ENCODE data around the gene AADACL3.
"Not testable (repeated sequence)": the region's sequence is repeated elsewhere in the genome, so short reads cannot be mapped to it uniquely, and the experiment has no call there.

Gene AADACL3

GRCh38 chr1:12708396-12709090 lies 7.4 kb upstream of the AADACL3 start:
- TF ChIP-seq CTCF (IDR thresholded peaks at IDR 0.05; ENCODE audit: borderline replicate concordance, insufficient read depth, low read depth, low read length) = no peak
- no peak overlapping the region for H3K4me3 ChIP-seq (ENCODE audit: low read depth, low read length)

- TF ChIP-seq CTCF (IDR thresholded peaks at IDR 0.05; ENCODE audit: borderline replicate concordance, insufficient read depth, low read depth, low read length) = no peak
- no peak overlapping the region for H3K4me3 ChIP-seq (ENCODE audit: low read depth, low read length)
These were observed 6.8 kb upstream of the AADACL3 start for GRCh38 chr1:12709091-12709491.

- no peak for TF ChIP-seq CTCF (IDR thresholded peaks at IDR 0.05; ENCODE audit: borderline replicate concordance, insufficient read depth, low read depth, low read length)
- no peak overlapping the region for H3K4me3 ChIP-seq (ENCODE audit: low read depth, low read length)
These were observed 6.2 kb upstream of the AADACL3 start for GRCh38 chr1:12709696-12710095.

GRCh38 chr1:12711536-12711935 lies 4.4 kb upstream of the AADACL3 start:
- TF ChIP-seq CTCF (IDR thresholded peaks at IDR 0.05; ENCODE audit: borderline replicate concordance, insufficient read depth, low read depth, low read length) = no peak
- H3K4me3 ChIP-seq (ENCODE audit: low read depth, low read length) = no peak overlapping the region

- no peak for TF ChIP-seq CTCF (IDR thresholded peaks at IDR 0.05; ENCODE audit: borderline replicate concordance, insufficient read depth, low read depth, low read length)
- no peak overlapping the region for H3K4me3 ChIP-seq (ENCODE audit: low read depth, low read length)
These were observed 3.8 kb upstream of the AADACL3 start for GRCh38 chr1:12712076-12712475.

GRCh38 chr1:12712929-12713328 lies 3.0 kb upstream of the AADACL3 start:
- H3K4me3 ChIP-seq (ENCODE audit: low read depth, low read length) = no peak overlapping the region
- TF ChIP-seq CTCF (IDR thresholded peaks at IDR 0.05; ENCODE audit: borderline replicate concordance, insufficient read depth, low read depth, low read length) = no peak

- H3K4me3 ChIP-seq (ENCODE audit: low read depth, low read length) = not testable (repeated sequence)
These were observed 2.3 kb upstream of the AADACL3 start for GRCh38 chr1:12713651-12714050.

Measured in GM12875 (cell line).